Osteoblast (primary cell): Measurements from ENCODE around the gene ARX. TPM values are rescaled to one million over a fixed set of nuclear protein-coding genes. Genes with fewer than 3 reads are reported as not detected.

Experiments
- DNase-seq: peaks from one replicate; pipeline ENCODE4 v3.0.0; 2011; ENCODE audit warnings: low spot score, mixed read lengths; ENCODE audit not compliant: insufficient read length; ENCODE audit errors: missing footprints
- H2AFZ ChIP-seq: 2 replicates; pipeline ENCODE4 v1.6.0; 2011; ENCODE audit warnings: mild to moderate bottlenecking, low read length
- H3K27ac ChIP-seq: 2 replicates; pipeline ENCODE4 v1.5.1; 2011; ENCODE audit warnings: mild to moderate bottlenecking, low read depth, low read length, moderate library complexity
- H3K27me3 ChIP-seq: 2 replicates; pipeline ENCODE4 v1.6.0; 2012; ENCODE audit warnings: mild to moderate bottlenecking, control low read depth, inconsistent platforms, low read length, moderate library complexity; ENCODE audit not compliant: insufficient read depth
- H3K36me3 ChIP-seq: 2 replicates; pipeline ENCODE4 v1.5.1; 2011; ENCODE audit warnings: mild to moderate bottlenecking, low read length, control low read depth, moderate library complexity; ENCODE audit not compliant: insufficient read depth
- H3K4me1 ChIP-seq: 2 replicates; pipeline ENCODE4 v1.5.1; 2011; ENCODE audit warnings: mild to moderate bottlenecking, low read length, control low read depth, moderate library complexity; ENCODE audit not compliant: insufficient read depth
- H3K4me2 ChIP-seq: 2 replicates; pipeline ENCODE4 v1.6.0; 2011; ENCODE audit warnings: mild to moderate bottlenecking, low read length; ENCODE audit not compliant: insufficient read depth
- H3K4me3 ChIP-seq: fragments of 200-600 bp; sonication (generic); 3 replicates; pipeline ENCODE4 v1.5.1; 2012; ENCODE audit warnings: mild to moderate bottlenecking, low read length, inconsistent platforms; ENCODE audit not compliant: insufficient read depth
- H3K79me2 ChIP-seq: 2 replicates; pipeline ENCODE4 v1.6.0; 2012; ENCODE audit warnings: mild to moderate bottlenecking, low read length, control low read depth, inconsistent platforms; ENCODE audit not compliant: insufficient read depth
- H3K9me3 ChIP-seq: 2 replicates; pipeline ENCODE4 v1.5.1; 2011; ENCODE audit warnings: low read depth, low read length, control low read depth
- H4K20me1 ChIP-seq: 2 replicates; pipeline ENCODE4 v1.6.0; 2012; ENCODE audit warnings: mild to moderate bottlenecking, low read length, control low read depth; ENCODE audit not compliant: insufficient read depth
- total RNA-seq: library from RNA; depleted of rRNA; stranded (reverse); fragments of >200 nt; gene quantifications from 2 replicates; pipeline ENCODE4 v1.2.3, GENCODE V29; 2012
- TF ChIP-seq, protein P1 (sequence below): IDR thresholded peaks from 2 replicates; pipeline ENCODE4 v1.5.1; 2011; ENCODE audit warnings: mild to moderate bottlenecking, low read depth, low read length, moderate library complexity; ENCODE audit errors: extremely low read depth

Gene ARX
- total RNA-seq, 1 donor = not detected

- no peaks in the 10 kb centered on the region for H3K4me1 ChIP-seq
- H4K20me1 ChIP-seq = no peaks in the 10 kb centered on the region
- H2AFZ ChIP-seq = no peak overlapping the region
- H3K27me3 ChIP-seq = peaks cover 82% of the 10 kb centered on the region
- DNase-seq = no peak
- no peaks in the 10 kb centered on the region for H3K36me3 ChIP-seq
- H3K79me2 ChIP-seq = no peaks in the 10 kb centered on the region
- H3K4me2 ChIP-seq = no peak overlapping the region
- H3K9me3 ChIP-seq = no peaks in the 10 kb centered on the region
- TF ChIP-seq, protein P1, sequence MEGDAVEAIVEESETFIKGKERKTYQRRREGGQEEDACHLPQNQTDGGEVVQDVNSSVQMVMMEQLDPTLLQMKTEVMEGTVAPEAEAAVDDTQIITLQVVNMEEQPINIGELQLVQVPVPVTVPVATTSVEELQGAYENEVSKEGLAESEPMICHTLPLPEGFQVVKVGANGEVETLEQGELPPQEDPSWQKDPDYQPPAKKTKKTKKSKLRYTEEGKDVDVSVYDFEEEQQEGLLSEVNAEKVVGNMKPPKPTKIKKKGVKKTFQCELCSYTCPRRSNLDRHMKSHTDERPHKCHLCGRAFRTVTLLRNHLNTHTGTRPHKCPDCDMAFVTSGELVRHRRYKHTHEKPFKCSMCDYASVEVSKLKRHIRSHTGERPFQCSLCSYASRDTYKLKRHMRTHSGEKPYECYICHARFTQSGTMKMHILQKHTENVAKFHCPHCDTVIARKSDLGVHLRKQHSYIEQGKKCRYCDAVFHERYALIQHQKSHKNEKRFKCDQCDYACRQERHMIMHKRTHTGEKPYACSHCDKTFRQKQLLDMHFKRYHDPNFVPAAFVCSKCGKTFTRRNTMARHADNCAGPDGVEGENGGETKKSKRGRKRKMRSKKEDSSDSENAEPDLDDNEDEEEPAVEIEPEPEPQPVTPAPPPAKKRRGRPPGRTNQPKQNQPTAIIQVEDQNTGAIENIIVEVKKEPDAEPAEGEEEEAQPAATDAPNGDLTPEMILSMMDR = no peak
- no peak overlapping the region for H3K27ac ChIP-seq
- no peak overlapping the region for H3K4me3 ChIP-seq
Measured at GRCh38 chrX:25012793-25013631, 2.8 kb downstream of the ARX start.

GRCh38 chrX:25012433-25012735 lies 3.4 kb downstream of the ARX start:
- Histone ChIP-seq H3K27me3 (peaks cover 82% of the 10 kb centered on the region), H4K20me1 (no peaks in the 10 kb centered on the region), H3K27ac (no peak overlapping the region), H3K4me2 (no peak overlapping the region), H3K4me1 (no peaks in the 10 kb centered on the region), H3K9me3 (no peaks in the 10 kb centered on the region), H3K79me2 (no peaks in the 10 kb centered on the region), H2AFZ (no peak overlapping the region), H3K36me3 (no peaks in the 10 kb centered on the region), H3K4me3 (no peak overlapping the region)
- no peak for DNase-seq
- TF ChIP-seq, protein P1 = no peak

GRCh38 chrX:25011589-25012432 lies 4.0 kb downstream of the ARX start:
- no peak for DNase-seq
- Histone ChIP-seq H3K27ac (no peak overlapping the region), H3K27me3 (peaks cover 80% of the 10 kb centered on the region), H3K36me3 (no peaks in the 10 kb centered on the region), H3K4me1 (no peaks in the 10 kb centered on the region), H2AFZ (no peak overlapping the region), H3K4me2 (no peak overlapping the region), H3K4me3 (no peak overlapping the region), H3K79me2 (no peaks in the 10 kb centered on the region), H3K9me3 (no peaks in the 10 kb centered on the region), H4K20me1 (no peaks in the 10 kb centered on the region)
- TF ChIP-seq, protein P1 = no peak
